ENCODE measurements around the gene ING4.

The ING4 gene

GRCh38 chr12:6632026-6632983 lies 30.6 kb downstream of the ING4 start:
- DNase-seq: peak; percentile 50

GRCh38 chr12:6631549-6631961 lies 31.4 kb downstream of the ING4 start:
- DNase-seq: no peak

GRCh38 chr12:6630736-6631135 lies 32.2 kb downstream of the ING4 start:
- DNase-seq: peak; percentile 52

- no peak for DNase-seq
Measured at GRCh38 chr12:6627616-6628015, 35.3 kb downstream of the ING4 start.

- DNase-seq: no peak
Measured at GRCh38 chr12:6626654-6627283, 36.1 kb downstream of the ING4 start.

- no peak for DNase-seq
Measured at GRCh38 chr12:6620885-6621274, 42.0 kb downstream of the ING4 start.

- peak; percentile 71 for DNase-seq
Measured at GRCh38 chr12:6620137-6620884, 42.6 kb downstream of the ING4 start.

GRCh38 chr12:6618483-6619225 lies 44.3 kb downstream of the ING4 start:
- no peak for DNase-seq

- no peak for DNase-seq
Measured at GRCh38 chr12:6615802-6616201, 47.1 kb downstream of the ING4 start.

- DNase-seq: no peak
Measured at GRCh38 chr12:6614513-6615172, 48.3 kb downstream of the ING4 start.

- peak; percentile 96 for DNase-seq
Measured at GRCh38 chr12:6613776-6614512, 49.0 kb downstream of the ING4 start.

- DNase-seq: peak; percentile 91
Measured at GRCh38 chr12:6613015-6613775, 49.7 kb downstream of the ING4 start.

- DNase-seq: no peak
Measured at GRCh38 chr12:6612652-6613014, 50.3 kb downstream of the ING4 start.

- no peak for DNase-seq
Measured at GRCh38 chr12:6612247-6612646, 50.7 kb downstream of the ING4 start.

GRCh38 chr12:6608592-6609281 lies 54.2 kb downstream of the ING4 start:
- no peak for DNase-seq

- DNase-seq: peak; percentile 67
Measured at GRCh38 chr12:6607751-6608591, 54.9 kb downstream of the ING4 start.

- peak; percentile 83 for DNase-seq
Measured at GRCh38 chr12:6606331-6607131, 56.4 kb downstream of the ING4 start.
